Activated CD8-positive, alpha-beta memory T cell treated with anti-CD3 and anti-CD28 coated beads, Interleukin-2, amount 50 U/mL, for 24 hours (primary cell): Measurements from ENCODE around the gene USP2.

ENCODE experiments used
- DNase-seq: peaks from one replicate; pipeline ENCODE4 v3.0.0-alpha.2; 2020; ENCODE audit errors: extremely low read depth

Gene USP2

DNA sequence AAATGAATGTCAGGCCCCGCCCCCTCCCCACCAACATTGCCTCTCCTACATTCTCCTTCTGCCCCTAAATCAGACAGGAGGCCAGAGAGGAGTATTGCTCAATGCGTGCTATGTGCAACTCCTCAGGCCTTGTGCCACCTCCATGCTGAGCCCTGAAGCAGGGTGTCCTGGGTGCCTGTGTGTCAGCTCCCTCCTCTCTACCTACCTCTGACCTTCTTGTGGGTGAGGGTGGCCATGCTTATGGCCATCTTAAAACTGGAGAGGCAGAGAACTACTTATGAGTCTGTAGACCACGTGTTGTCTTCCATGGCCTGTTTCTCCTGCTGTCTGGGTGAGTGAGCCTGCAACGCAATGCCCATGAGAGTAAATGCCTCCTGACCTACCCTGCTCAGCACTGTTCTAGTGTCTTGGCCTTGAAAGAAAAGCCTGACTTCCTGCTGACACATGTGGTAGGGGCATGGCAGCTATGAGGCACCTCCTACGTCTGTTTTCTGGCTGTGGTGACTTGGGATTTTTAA lies 75.1 kb downstream of the USP2 start:
- no peak for DNase-seq

DNA sequence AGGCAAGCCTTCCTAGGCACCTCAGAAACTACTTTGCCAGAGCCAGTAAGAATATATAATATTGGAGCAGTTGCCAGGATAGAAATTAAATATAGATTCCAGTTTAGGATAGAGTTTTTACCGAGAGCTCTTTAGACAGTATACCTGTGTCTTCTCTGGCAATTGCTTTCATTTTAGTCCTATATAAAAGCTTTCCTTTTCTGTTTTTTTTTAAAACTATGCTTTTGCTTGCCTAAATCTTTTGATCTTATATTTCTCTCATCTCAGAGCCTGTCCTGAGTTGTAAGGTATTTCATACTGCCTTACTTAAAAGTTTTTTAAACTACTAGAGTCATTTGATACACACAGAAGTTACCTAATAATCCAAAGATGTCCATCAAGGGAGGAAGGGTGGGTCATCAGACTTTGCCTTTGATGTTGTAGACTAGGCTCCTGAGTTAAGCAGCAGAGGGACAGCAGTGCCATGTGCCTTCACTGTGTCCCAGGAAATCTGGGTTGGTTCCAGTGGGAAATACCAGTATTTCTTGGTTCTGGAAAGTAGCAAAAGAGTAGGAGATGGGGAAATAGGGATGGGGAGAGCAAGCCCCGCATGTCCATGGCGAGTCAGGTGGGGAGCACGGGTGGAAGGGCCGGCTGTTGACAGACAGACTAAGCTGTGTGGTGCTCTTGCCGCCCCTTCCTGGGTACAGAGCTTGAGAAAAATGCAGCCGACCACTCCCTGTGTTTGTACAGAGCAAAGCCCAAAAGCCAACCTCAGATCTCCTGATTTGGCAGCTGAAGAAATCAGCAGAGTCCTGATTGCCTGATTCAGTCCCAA lies 75.7 kb downstream of the USP2 start:
- no peak for DNase-seq
